CD8-positive, alpha-beta memory T cell (primary cell): ENCODE measurements around the gene ATXN1. TPM values are rescaled to one million over a fixed set of nuclear protein-coding genes. Genes with fewer than 3 reads are reported as not detected.

Source experiments
- CTCF ChIA-PET: fragments of 350-600 bp; sonication (Branson Sonifier 250); formaldehyde crosslinking; loops from one replicate; lab custom pipeline; 2021; ENCODE audit warnings: antibody characterized with exemption; lab: Charles Lee
- POLR2A ChIA-PET: fragments of 350-600 bp; sonication (Branson Sonifier 250); formaldehyde crosslinking; loops from one replicate; lab custom pipeline; 2021; ENCODE audit warnings: antibody characterized with exemption; lab: Charles Lee
- DNase-seq, 5 donors: peaks; one replicate each; pipeline versions ENCODE4 v3.0.0 to v3.0.0-alpha.2; 2020 to 2022; ENCODE audit warnings: mixed read lengths in 1 of 5
- H3K27ac ChIP-seq: one replicate; pipeline ENCODE4 v1.7.0; 2013; ENCODE audit warnings: low read depth, mild to moderate bottlenecking, low read length, moderate library complexity
- H3K27me3 ChIP-seq: 2 replicates; pipeline ENCODE4 v1.7.0; 2013; ENCODE audit warnings: low read length, mild to moderate bottlenecking; ENCODE audit not compliant: insufficient read depth, poor library complexity, severe bottlenecking
- H3K36me3 ChIP-seq: 2 replicates; pipeline ENCODE4 v1.7.0; 2013; ENCODE audit warnings: mild to moderate bottlenecking, low read length, moderate library complexity; ENCODE audit not compliant: insufficient read depth
- H3K4me1 ChIP-seq: 2 replicates; pipeline ENCODE4 v1.7.0; 2013; ENCODE audit warnings: mild to moderate bottlenecking, low read length, moderate library complexity; ENCODE audit not compliant: insufficient read depth
- H3K4me3 ChIP-seq: 2 replicates; pipeline ENCODE4 v1.7.0; 2013; ENCODE audit warnings: mild to moderate bottlenecking, low read length
- H3K9me3 ChIP-seq: 2 replicates; pipeline ENCODE4 v1.7.0; 2013; ENCODE audit warnings: mild to moderate bottlenecking, low read length
- H3K27ac Mint-ChIP-seq, 8 donors: one replicate each; pipeline ENCODE4 v1.8.0; 2020 to 2021; ENCODE audit warnings: mixed read lengths in 8 of 8, mild to moderate bottlenecking in 6 of 8, inconsistent platforms in 3 of 8, moderate library complexity in 3 of 8
- H3K27me3 Mint-ChIP-seq, 2 donors: one replicate each; pipeline ENCODE4 v1.8.0; 2020 to 2021; ENCODE audit warnings: mixed read lengths in 2 of 2, mild to moderate bottlenecking in 1 of 2, moderate library complexity in 1 of 2
- H3K36me3 Mint-ChIP-seq, 3 donors: one replicate each; pipeline ENCODE4 v1.8.0; 2020 to 2021; ENCODE audit warnings: mixed read lengths in 3 of 3, inconsistent platforms in 1 of 3, mild to moderate bottlenecking in 1 of 3
- H3K4me1 Mint-ChIP-seq, 3 donors: one replicate each; pipeline ENCODE4 v1.8.0; 2020 to 2021; ENCODE audit warnings: mixed read lengths in 3 of 3, inconsistent platforms in 1 of 3, mild to moderate bottlenecking in 1 of 3
- H3K4me3 Mint-ChIP-seq, 7 donors: one replicate each; pipeline ENCODE4 v1.8.0; 2020 to 2021; ENCODE audit warnings: mixed read lengths in 7 of 7, mild to moderate bottlenecking in 6 of 7, moderate library complexity in 4 of 7, inconsistent platforms in 2 of 7
- H3K9me3 Mint-ChIP-seq, 5 donors: one replicate each; pipeline ENCODE4 v1.8.0; 2020 to 2022; ENCODE audit warnings: mixed read lengths in 5 of 5, mild to moderate bottlenecking in 3 of 5, moderate library complexity in 2 of 5, inconsistent platforms in 1 of 5
- polyA plus RNA-seq: library from polyadenylated mRNA; unstranded; fragments of 300-500 nt; fragmentation: Illumina TruSeq; gene quantifications from one replicate; pipeline ENCODE4 v1.2.3, GENCODE V29; 2021
- total RNA-seq, 2 experiments: library from RNA; stranded (reverse); gene quantifications; one replicate each; pipeline ENCODE4 v1.2.3, GENCODE V29; 2021

Gene ATXN1
- total and polyA plus RNA-seq, 3 experiments from 2014 or later, result 20.0 to 114 (median 111) TPM

- H3K4me3 Mint-ChIP-seq, result peak overlapping the region in 1 of 7 donors; percentile 3
- Histone ChIP-seq H3K4me3 (no peak overlapping the region), H3K36me3 (no peaks in the 10 kb centered on the region), H3K9me3 (no peaks in the 10 kb centered on the region), H3K27me3 (no peaks in the 10 kb centered on the region), H3K27ac (no peak overlapping the region), H3K4me1 (peaks cover 16% of the 10 kb centered on the region)
- no peak for DNase-seq
- CTCF ChIA-PET, result no interaction called here
- H3K36me3 Mint-ChIP-seq, result peaks cover 9 to 51% (median 10%) of the 10 kb centered on the region in 3 donors
- H3K9me3 Mint-ChIP-seq, result no peaks in the 10 kb centered on the region
- H3K27ac Mint-ChIP-seq, result peak overlapping the region in 6 of 8 donors; percentile 4 to 94 (median 34)
- POLR2A ChIA-PET, result no interaction called here
- peaks cover 0 to 2% of the 10 kb centered on the region in 2 donors for H3K27me3 Mint-ChIP-seq
- peaks cover 54 to 86% (median 77%) of the 10 kb centered on the region in 3 donors for H3K4me1 Mint-ChIP-seq
Observed at GRCh38 chr6:16432075-16433032, 328.9 kb downstream of the ATXN1 start.

- CTCF ChIA-PET, result no interaction called here
- peaks cover 0 to 2% of the 10 kb centered on the region in 2 donors for H3K27me3 Mint-ChIP-seq
- no peak for DNase-seq
- POLR2A ChIA-PET, result no interaction called here
- H3K27me3 ChIP-seq, result no peaks in the 10 kb centered on the region
- H3K36me3 ChIP-seq, result no peaks in the 10 kb centered on the region
- no peak overlapping the region for H3K4me3 Mint-ChIP-seq
- peaks cover 10 to 57% (median 20%) of the 10 kb centered on the region in 3 donors for H3K36me3 Mint-ChIP-seq
- H3K4me1 ChIP-seq, result peaks cover 3% of the 10 kb centered on the region
- no peaks in the 10 kb centered on the region for H3K9me3 Mint-ChIP-seq
- no peak overlapping the region for H3K4me3 ChIP-seq
- no peaks in the 10 kb centered on the region for H3K9me3 ChIP-seq
- peaks cover 41 to 86% (median 76%) of the 10 kb centered on the region in 3 donors for H3K4me1 Mint-ChIP-seq
- H3K27ac ChIP-seq, result no peak overlapping the region
- peak overlapping the region in 4 of 8 donors; percentile 13 to 94 (median 56) for H3K27ac Mint-ChIP-seq
Observed at GRCh38 chr6:16431106-16431505, 330.2 kb downstream of the ATXN1 start.

DNA sequence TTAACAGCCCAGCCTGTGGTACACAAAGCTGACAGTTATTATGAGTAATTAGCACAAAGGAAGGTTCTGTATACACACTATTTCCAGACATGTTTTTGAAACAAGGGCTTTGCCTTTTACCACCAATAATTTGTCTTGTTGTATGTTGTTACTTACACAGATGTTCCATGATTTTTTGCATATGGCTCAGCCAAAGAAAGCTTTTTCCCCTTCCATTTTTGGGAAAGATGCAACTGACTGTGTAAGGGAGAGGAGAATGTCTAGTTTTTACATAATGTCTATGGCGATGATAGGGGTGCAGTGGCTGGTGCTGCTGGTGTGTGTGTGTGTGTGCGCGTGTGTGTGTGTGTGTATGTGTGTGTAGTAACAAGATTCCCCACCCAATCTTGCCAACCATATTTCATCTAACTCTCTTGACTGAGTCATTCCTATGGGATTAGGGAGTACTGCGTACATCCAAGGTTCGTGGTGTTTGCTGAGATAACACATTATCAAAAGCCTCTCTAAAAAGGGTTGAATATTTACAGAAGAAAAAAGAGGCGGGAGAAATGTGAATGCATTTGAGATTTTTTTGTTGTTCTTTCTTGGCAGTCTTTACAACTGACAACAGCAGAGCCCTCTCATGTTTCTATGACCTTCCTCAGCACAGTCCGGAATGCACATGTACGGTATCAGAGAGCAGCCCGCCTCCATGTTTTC is 330.7 kb downstream of the ATXN1 start:
- Mint-ChIP-seq H3K4me3 (no peak overlapping the region), H3K27me3 (peaks cover 0 to 2% of the 10 kb centered on the region in 2 donors), H3K9me3 (no peaks in the 10 kb centered on the region), H3K4me1 (peaks cover 44 to 86% (median 77%) of the 10 kb centered on the region in 3 donors), H3K36me3 (peaks cover 13 to 62% (median 24%) of the 10 kb centered on the region in 3 donors), H3K27ac (peak overlapping the region in 6 of 8 donors; percentile 23 to 94 (median 40))
- no peaks in the 10 kb centered on the region for H3K9me3 ChIP-seq
- no peaks in the 10 kb centered on the region for H3K36me3 ChIP-seq
- H3K27me3 ChIP-seq, result no peaks in the 10 kb centered on the region
- no peak overlapping the region for H3K4me3 ChIP-seq
- POLR2A ChIA-PET, result no interaction called here
- no peak for DNase-seq
- no peak overlapping the region for H3K27ac ChIP-seq
- CTCF ChIA-PET, result no interaction called here
- no peaks in the 10 kb centered on the region for H3K4me1 ChIP-seq

GRCh38 chr6:16429669-16430068 is 331.6 kb downstream of the ATXN1 start:
- H3K27ac Mint-ChIP-seq, result peak overlapping the region in 1 of 8 donors; percentile 74
- ChIA-PET CTCF (no interaction called here), POLR2A (no interaction called here)
- no peaks in the 10 kb centered on the region for H3K9me3 Mint-ChIP-seq
- peaks cover 13 to 62% (median 24%) of the 10 kb centered on the region in 3 donors for H3K36me3 Mint-ChIP-seq
- no peaks in the 10 kb centered on the region for H3K36me3 ChIP-seq
- H3K27me3 Mint-ChIP-seq, result peaks cover 0 to 2% of the 10 kb centered on the region in 2 donors
- H3K9me3 ChIP-seq, result no peaks in the 10 kb centered on the region
- H3K4me1 Mint-ChIP-seq, result peaks cover 36 to 86% (median 77%) of the 10 kb centered on the region in 3 donors
- no peaks in the 10 kb centered on the region for H3K27me3 ChIP-seq
- H3K4me3 ChIP-seq, result no peak overlapping the region
- H3K4me3 Mint-ChIP-seq, result no peak overlapping the region
- no peaks in the 10 kb centered on the region for H3K4me1 ChIP-seq
- no peak overlapping the region for H3K27ac ChIP-seq
- no peak for DNase-seq

- H3K4me3 Mint-ChIP-seq, result no peak overlapping the region
- Histone ChIP-seq H3K4me3 (no peak overlapping the region), H3K36me3 (no peaks in the 10 kb centered on the region), H3K27me3 (no peaks in the 10 kb centered on the region), H3K9me3 (no peaks in the 10 kb centered on the region), H3K4me1 (peaks cover 11% of the 10 kb centered on the region), H3K27ac (no peak overlapping the region)
- peaks cover 0 to 2% of the 10 kb centered on the region in 2 donors for H3K27me3 Mint-ChIP-seq
- peak overlapping the region in 6 of 8 donors; percentile 43 to 88 (median 62) for H3K27ac Mint-ChIP-seq
- H3K9me3 Mint-ChIP-seq, result no peaks in the 10 kb centered on the region
- peaks cover 38 to 86% (median 75%) of the 10 kb centered on the region in 3 donors for H3K4me1 Mint-ChIP-seq
- H3K36me3 Mint-ChIP-seq, result peaks cover 13 to 61% (median 24%) of the 10 kb centered on the region in 3 donors
- POLR2A ChIA-PET, result no interaction called here
- CTCF ChIA-PET, result interaction anchor here (1.4 kb wide), 2 partner anchors 10 to 84 kb away, joined by 3 read pairs; no protein-coding TSS in a partner anchor
- no peak for DNase-seq
Observed at GRCh38 chr6:16427124-16427523, 334.1 kb downstream of the ATXN1 start.

GRCh38 chr6:16425881-16426615 is 335.2 kb downstream of the ATXN1 start:
- Mint-ChIP-seq H3K27me3 (peaks cover 0 to 2% of the 10 kb centered on the region in 2 donors), H3K4me3 (no peak overlapping the region), H3K4me1 (peaks cover 40 to 86% (median 76%) of the 10 kb centered on the region in 3 donors), H3K36me3 (peaks cover 13 to 52% (median 24%) of the 10 kb centered on the region in 3 donors), H3K9me3 (no peaks in the 10 kb centered on the region), H3K27ac (peak overlapping the region; percentile 10 to 91 (median 74))
- Histone ChIP-seq H3K4me1 (peaks cover 18% of the 10 kb centered on the region), H3K9me3 (no peaks in the 10 kb centered on the region), H3K4me3 (no peak overlapping the region), H3K27me3 (no peaks in the 10 kb centered on the region), H3K36me3 (no peaks in the 10 kb centered on the region), H3K27ac (no peak overlapping the region)
- POLR2A ChIA-PET, result no interaction called here
- CTCF ChIA-PET, result interaction anchor here (1.4 kb wide), 1 partner anchor 11 kb away, joined by 3 read pairs; no protein-coding TSS in a partner anchor
- DNase-seq, result no peak

GRCh38 chr6:16421462-16421960 is 339.7 kb downstream of the ATXN1 start:
- ChIA-PET POLR2A (interaction anchor here (0.6 to 0.9 kb wide), 2 partner anchors 16 to 30 kb away, joined by 4 to 7 read pairs; no protein-coding TSS in a partner anchor), CTCF (interaction anchor here (0.5 to 1.9 kb wide), 6 partner anchors 11 to 342 kb away, joined by 3 to 8 read pairs (median 4); partner anchors contain the start of gene ATXN1)
- H3K36me3 Mint-ChIP-seq, result peaks cover 4 to 17% (median 7%) of the 10 kb centered on the region in 3 donors
- peak overlapping the region; percentile 94 to 99 (median 97) for H3K27ac Mint-ChIP-seq
- no peaks in the 10 kb centered on the region for H3K27me3 Mint-ChIP-seq
- no peaks in the 10 kb centered on the region for H3K9me3 ChIP-seq
- H3K4me3 ChIP-seq, result no peak overlapping the region
- peak overlapping the region; percentile 94 for H3K27ac ChIP-seq
- peak overlapping the region; percentile 50 to 86 (median 76) for H3K4me3 Mint-ChIP-seq
- peaks cover 35% of the 10 kb centered on the region for H3K4me1 ChIP-seq
- no peaks in the 10 kb centered on the region for H3K9me3 Mint-ChIP-seq
- DNase-seq, result no peak
- H3K4me1 Mint-ChIP-seq, result peaks cover 56 to 84% (median 80%) of the 10 kb centered on the region in 3 donors
- H3K27me3 ChIP-seq, result no peaks in the 10 kb centered on the region
- H3K36me3 ChIP-seq, result no peaks in the 10 kb centered on the region
